ENCODE results near the gene PRTN3.

GRCh38 chr19:835210-835810, 5.5 kb upstream of the PRTN3 start:
- TF ChIP-seq CTCF (IDR thresholded peaks at IDR 0.05; ENCODE audit: low read depth, low read length, missing input control) (no peak), MAX (IDR thresholded peaks at IDR 0.05) (no peak)

All from liver (tissue), 2 donors.